CD8-positive, alpha-beta memory T cell (primary cell): ENCODE measurements around the gene MAP1LC3B. TPM values are rescaled to one million over a fixed set of nuclear protein-coding genes. Genes with fewer than 3 reads are reported as not detected.

Experiments used
- CTCF ChIA-PET: fragments of 350-600 bp; sonication (Branson Sonifier 250); formaldehyde crosslinking; loops from one replicate; lab custom pipeline; 2021; ENCODE audit warnings: antibody characterized with exemption; lab: Charles Lee
- POLR2A ChIA-PET: fragments of 350-600 bp; sonication (Branson Sonifier 250); formaldehyde crosslinking; loops from one replicate; lab custom pipeline; 2021; ENCODE audit warnings: antibody characterized with exemption; lab: Charles Lee
- DNase-seq, 5 donors: peaks; one replicate each; pipeline versions ENCODE4 v3.0.0 to v3.0.0-alpha.2; 2020 to 2022; ENCODE audit warnings: mixed read lengths in 1 of 5
- H3K27ac ChIP-seq: one replicate; pipeline ENCODE4 v1.7.0; 2013; ENCODE audit warnings: low read depth, mild to moderate bottlenecking, low read length, moderate library complexity
- H3K27me3 ChIP-seq: 2 replicates; pipeline ENCODE4 v1.7.0; 2013; ENCODE audit warnings: low read length, mild to moderate bottlenecking; ENCODE audit not compliant: insufficient read depth, poor library complexity, severe bottlenecking
- H3K36me3 ChIP-seq: 2 replicates; pipeline ENCODE4 v1.7.0; 2013; ENCODE audit warnings: mild to moderate bottlenecking, low read length, moderate library complexity; ENCODE audit not compliant: insufficient read depth
- H3K4me1 ChIP-seq: 2 replicates; pipeline ENCODE4 v1.7.0; 2013; ENCODE audit warnings: mild to moderate bottlenecking, low read length, moderate library complexity; ENCODE audit not compliant: insufficient read depth
- H3K4me3 ChIP-seq: 2 replicates; pipeline ENCODE4 v1.7.0; 2013; ENCODE audit warnings: mild to moderate bottlenecking, low read length
- H3K9me3 ChIP-seq: 2 replicates; pipeline ENCODE4 v1.7.0; 2013; ENCODE audit warnings: mild to moderate bottlenecking, low read length
- H3K27ac Mint-ChIP-seq, 8 donors: one replicate each; pipeline ENCODE4 v1.8.0; 2020 to 2021; ENCODE audit warnings: mixed read lengths in 8 of 8, mild to moderate bottlenecking in 6 of 8, inconsistent platforms in 3 of 8, moderate library complexity in 3 of 8
- H3K27me3 Mint-ChIP-seq, 2 donors: one replicate each; pipeline ENCODE4 v1.8.0; 2020 to 2021; ENCODE audit warnings: mixed read lengths in 2 of 2, mild to moderate bottlenecking in 1 of 2, moderate library complexity in 1 of 2
- H3K36me3 Mint-ChIP-seq, 3 donors: one replicate each; pipeline ENCODE4 v1.8.0; 2020 to 2021; ENCODE audit warnings: mixed read lengths in 3 of 3, inconsistent platforms in 1 of 3, mild to moderate bottlenecking in 1 of 3
- H3K4me1 Mint-ChIP-seq, 3 donors: one replicate each; pipeline ENCODE4 v1.8.0; 2020 to 2021; ENCODE audit warnings: mixed read lengths in 3 of 3, inconsistent platforms in 1 of 3, mild to moderate bottlenecking in 1 of 3
- H3K4me3 Mint-ChIP-seq, 7 donors: one replicate each; pipeline ENCODE4 v1.8.0; 2020 to 2021; ENCODE audit warnings: mixed read lengths in 7 of 7, mild to moderate bottlenecking in 6 of 7, moderate library complexity in 4 of 7, inconsistent platforms in 2 of 7
- H3K9me3 Mint-ChIP-seq, 5 donors: one replicate each; pipeline ENCODE4 v1.8.0; 2020 to 2022; ENCODE audit warnings: mixed read lengths in 5 of 5, mild to moderate bottlenecking in 3 of 5, moderate library complexity in 2 of 5, inconsistent platforms in 1 of 5
- polyA plus RNA-seq: library from polyadenylated mRNA; unstranded; fragments of 300-500 nt; fragmentation: Illumina TruSeq; gene quantifications from one replicate; pipeline ENCODE4 v1.2.3, GENCODE V29; 2021
- total RNA-seq, 2 experiments: library from RNA; stranded (reverse); gene quantifications; one replicate each; pipeline ENCODE4 v1.2.3, GENCODE V29; 2021

MAP1LC3B gene
- total and polyA plus RNA-seq, 3 experiments from 2014 or later, result 47.1 to 151 (median 51.5) TPM

DNA sequence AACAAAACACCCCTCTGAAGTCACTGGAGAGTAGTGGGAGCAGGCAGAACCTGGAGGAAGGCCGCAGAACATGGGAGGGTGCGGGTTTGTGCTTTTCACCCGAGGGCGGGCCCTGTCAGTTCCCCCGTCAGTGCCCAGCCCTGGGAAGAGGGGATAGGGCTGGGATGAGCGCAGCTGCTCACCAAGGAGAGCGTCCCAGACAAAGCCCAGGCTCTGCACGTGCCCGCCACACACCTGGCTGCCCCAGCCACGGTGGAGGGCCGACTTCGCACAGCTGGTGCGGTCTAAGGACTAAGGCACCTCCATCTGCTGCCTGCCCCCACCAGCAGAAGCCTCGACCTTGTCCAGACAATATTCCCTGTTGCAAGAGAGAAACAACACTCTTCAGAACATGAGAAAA lies 61.2 kb downstream of the MAP1LC3B start:
- H3K9me3 Mint-ChIP-seq, result no peaks in the 10 kb centered on the region
- Histone ChIP-seq H3K9me3 (no peaks in the 10 kb centered on the region), H3K27me3 (no peaks in the 10 kb centered on the region), H3K36me3 (peaks cover 6% of the 10 kb centered on the region), H3K4me1 (no peaks in the 10 kb centered on the region), H3K27ac (no peak overlapping the region), H3K4me3 (no peak overlapping the region)
- DNase-seq, result no peak
- no peaks in the 10 kb centered on the region for H3K27me3 Mint-ChIP-seq
- no peak overlapping the region for H3K4me3 Mint-ChIP-seq
- H3K4me1 Mint-ChIP-seq, result peaks cover 12 to 14% (median 13%) of the 10 kb centered on the region in 3 donors
- H3K36me3 Mint-ChIP-seq, result peaks cover 0 to 70% (median 18%) of the 10 kb centered on the region in 3 donors
- ChIA-PET POLR2A (no interaction called here), CTCF (interaction anchor here (2.0 kb wide), 1 partner anchor 10 kb away, joined by 4 read pairs; no protein-coding TSS in a partner anchor)
- H3K27ac Mint-ChIP-seq, result peak overlapping the region in 1 of 8 donors; percentile 29

Other genes starting within 250 kb of the MAP1LC3B start
- 1 to 10 TPM; 7.5 to 8.4 TPM for gene C16orf95, start 74.9 kb upstream of the MAP1LC3B start, total RNA-seq
- gene C16orf95, start 74.9 kb upstream of the MAP1LC3B start, polyA plus RNA-seq, result 2.5 TPM
- 10 to 100 TPM; 35.6 to 40.9 TPM for gene FBXO31, start 8.6 kb upstream of the MAP1LC3B start, total RNA-seq
- 27.4 TPM for gene FBXO31, start 8.6 kb upstream of the MAP1LC3B start, polyA plus RNA-seq
- gene ZCCHC14, start 100.7 kb downstream of the MAP1LC3B start, total RNA-seq, result 1 to 10 TPM; 6.1 to 6.2 TPM
- gene ZCCHC14, start 100.7 kb downstream of the MAP1LC3B start, polyA plus RNA-seq, result 0.77 TPM
- not detected for gene JPH3, start 210.2 kb downstream of the MAP1LC3B start, total RNA-seq
- gene JPH3, start 210.2 kb downstream of the MAP1LC3B start, polyA plus RNA-seq, result not detected